Measurements from ENCODE around the gene MGLL. TPM values are rescaled to one million over a fixed set of nuclear protein-coding genes. Genes with fewer than 3 reads are reported as not detected.

MGLL gene
- total and polyA plus RNA-seq, 8 donors, result 3.3 to 11.4 (median 6.6) TPM

GRCh38 chr3:127816783-127817405 is 5.4 kb downstream of the MGLL start:
- TF ChIP-seq, protein P1, sequence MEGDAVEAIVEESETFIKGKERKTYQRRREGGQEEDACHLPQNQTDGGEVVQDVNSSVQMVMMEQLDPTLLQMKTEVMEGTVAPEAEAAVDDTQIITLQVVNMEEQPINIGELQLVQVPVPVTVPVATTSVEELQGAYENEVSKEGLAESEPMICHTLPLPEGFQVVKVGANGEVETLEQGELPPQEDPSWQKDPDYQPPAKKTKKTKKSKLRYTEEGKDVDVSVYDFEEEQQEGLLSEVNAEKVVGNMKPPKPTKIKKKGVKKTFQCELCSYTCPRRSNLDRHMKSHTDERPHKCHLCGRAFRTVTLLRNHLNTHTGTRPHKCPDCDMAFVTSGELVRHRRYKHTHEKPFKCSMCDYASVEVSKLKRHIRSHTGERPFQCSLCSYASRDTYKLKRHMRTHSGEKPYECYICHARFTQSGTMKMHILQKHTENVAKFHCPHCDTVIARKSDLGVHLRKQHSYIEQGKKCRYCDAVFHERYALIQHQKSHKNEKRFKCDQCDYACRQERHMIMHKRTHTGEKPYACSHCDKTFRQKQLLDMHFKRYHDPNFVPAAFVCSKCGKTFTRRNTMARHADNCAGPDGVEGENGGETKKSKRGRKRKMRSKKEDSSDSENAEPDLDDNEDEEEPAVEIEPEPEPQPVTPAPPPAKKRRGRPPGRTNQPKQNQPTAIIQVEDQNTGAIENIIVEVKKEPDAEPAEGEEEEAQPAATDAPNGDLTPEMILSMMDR (IDR thresholded peaks at IDR 0.05), result no peak
- ATAC-seq (no peak), FAIRE-seq (no peak), DNase-seq (no peak)
- H3K27ac ChIP-seq, result no peak overlapping the region
- no peak overlapping the region for H3K4me3 ChIP-seq
- 81 to 84% methylated on average over 11 of the region's 11 CpGs for WGBS, 2 donors
- no peaks in the 10 kb centered on the region for H3K36me3 ChIP-seq
- H3K4me1 ChIP-seq, result peaks cover 0 to 5% (median 0%) of the 10 kb centered on the region in 3 donors
- intact Hi-C loops (cut with DNase I), result no loop called here
- no peaks in the 10 kb centered on the region for H3K27me3 ChIP-seq
- no peaks in the 10 kb centered on the region for H3K9me3 ChIP-seq

GRCh38 chr3:127815641-127816605 is 6.4 kb downstream of the MGLL start:
- ATAC-seq (peak in 1 of 4 donors; percentile 32), DNase-seq (no peak), FAIRE-seq (no peak)
- H3K27ac ChIP-seq, result no peak overlapping the region
- no peaks in the 10 kb centered on the region for H3K36me3 ChIP-seq
- TF ChIP-seq, protein P1 (IDR thresholded peaks at IDR 0.05), result no peak
- 84 to 86% methylated on average over 23 of the region's 23 CpGs for WGBS, 2 donors
- H3K27me3 ChIP-seq, result no peaks in the 10 kb centered on the region
- H3K4me3 ChIP-seq, result no peak overlapping the region
- H3K4me1 ChIP-seq, result peaks cover 0 to 3% (median 0%) of the 10 kb centered on the region in 3 donors
- H3K9me3 ChIP-seq, result no peaks in the 10 kb centered on the region
- intact Hi-C loops (cut with DNase I), result no loop called here

DNA sequence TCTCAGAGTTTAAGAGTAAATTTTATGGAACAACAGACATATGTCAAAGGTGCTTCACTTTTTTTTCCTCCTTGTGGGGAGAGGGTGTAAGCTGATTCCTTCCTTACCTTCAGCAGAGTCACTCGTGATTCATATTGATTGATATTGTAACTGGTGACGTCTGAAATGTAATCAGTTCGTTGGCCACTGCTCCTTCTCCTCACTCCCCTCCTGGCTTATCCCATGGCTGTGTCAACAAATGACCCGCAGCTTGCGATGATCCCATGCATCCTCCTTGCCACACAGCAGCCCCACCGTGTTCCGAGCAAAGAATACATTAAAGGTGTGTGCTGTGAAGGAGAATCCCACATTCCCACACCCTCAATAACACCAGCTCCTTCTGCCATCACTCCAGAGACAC is 7.3 kb downstream of the MGLL start:
- intact Hi-C loops (cut with DNase I), result no loop called here
- TF ChIP-seq, protein P1 (IDR thresholded peaks at IDR 0.05), result no peak
- 36 to 37% methylated on average over 7 of the region's 7 CpGs for WGBS, 2 donors
- Histone ChIP-seq H3K27ac (no peak overlapping the region), H3K4me1 (no peaks in the 10 kb centered on the region), H3K27me3 (no peaks in the 10 kb centered on the region), H3K9me3 (no peaks in the 10 kb centered on the region), H3K36me3 (no peaks in the 10 kb centered on the region), H3K4me3 (no peak overlapping the region)
- DNase-seq (no peak), FAIRE-seq (no peak), ATAC-seq (no peak)

DNA sequence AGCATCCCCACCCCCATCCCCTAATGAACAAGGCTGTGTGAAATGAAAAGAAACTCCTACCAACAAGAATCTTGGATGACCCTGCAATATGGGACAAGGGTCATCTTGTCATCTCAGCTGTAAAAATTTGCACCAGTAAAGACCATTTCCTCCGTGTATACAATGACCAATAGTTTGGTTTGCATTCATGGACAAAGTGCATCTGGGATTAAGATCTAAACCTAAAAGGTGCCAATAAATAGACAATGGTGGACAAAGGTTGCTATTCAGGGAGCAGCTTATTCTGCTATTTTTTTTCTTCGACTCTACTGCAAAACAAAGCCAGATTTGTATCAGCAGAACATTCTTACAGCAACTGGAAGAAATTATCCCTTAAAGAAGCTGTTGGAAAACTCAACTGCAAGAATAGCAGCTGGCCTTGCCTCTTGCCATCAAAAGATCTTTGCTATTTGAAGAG is 8.0 kb downstream of the MGLL start:
- intact Hi-C loops (cut with DNase I), result no loop called here
- H3K4me3 ChIP-seq, result no peak overlapping the region
- WGBS, 2 donors, result 31 to 45% methylated on average over 2 of the region's 2 CpGs
- no peak for DNase-seq
- ATAC-seq, result no peak
- no peaks in the 10 kb centered on the region for H3K4me1 ChIP-seq
- H3K27me3 ChIP-seq, result no peaks in the 10 kb centered on the region
- H3K9me3 ChIP-seq, result no peaks in the 10 kb centered on the region
- TF ChIP-seq, protein P1 (IDR thresholded peaks at IDR 0.05), result no peak
- no peak for FAIRE-seq
- H3K27ac ChIP-seq, result no peak overlapping the region
- H3K36me3 ChIP-seq, result no peaks in the 10 kb centered on the region

Data from pancreas (tissue), 10 donors.